ENCODE measurements around the gene FEV.

FEV gene

GRCh38 chr2:218995561-218995960 lies 10.6 kb upstream of the FEV start:
- in situ Hi-C loops (cut with MboI; ENCODE audit: low pct_unique_long_range_greater_than_20kb, low sequenced_read_pairs, unreplicated experiment), result no loop called here
- no peak for TF ChIP-seq CTCF (IDR thresholded peaks at IDR 0.05; ENCODE audit: extremely low read depth, insufficient read depth, missing control alignments)

GRCh38 chr2:218993345-218994315 lies 8.6 kb upstream of the FEV start, which contains the start of gene CRYBA2:
Gene CRYBA2 (minus strand): TSS chr2:218993422. CDS start chr2:218993176, 246 bp downstream.
- no peak for TF ChIP-seq CTCF (IDR thresholded peaks at IDR 0.05; ENCODE audit: extremely low read depth, insufficient read depth, missing control alignments)
- peak; percentile 40 for DNase-seq (ENCODE audit: low spot score)
- in situ Hi-C loops (cut with MboI; ENCODE audit: low pct_unique_long_range_greater_than_20kb, low sequenced_read_pairs, unreplicated experiment), result no loop called here

More at GRCh38 chr2:218995561-218995960, 10.6 kb upstream of the FEV start:
- DNase-seq (ENCODE audit: low spot score), result no peak

GRCh38 chr2:218992703-218993344 lies 7.8 kb upstream of the FEV start:
- no peak for TF ChIP-seq CTCF (IDR thresholded peaks at IDR 0.05; ENCODE audit: extremely low read depth, insufficient read depth, missing control alignments)
- in situ Hi-C loops (cut with MboI; ENCODE audit: low pct_unique_long_range_greater_than_20kb, low sequenced_read_pairs, unreplicated experiment), result no loop called here
- peak; percentile 35 for DNase-seq (ENCODE audit: low spot score)

- no peak for TF ChIP-seq CTCF (IDR thresholded peaks at IDR 0.05; ENCODE audit: extremely low read depth, insufficient read depth, missing control alignments)
- in situ Hi-C loops (cut with MboI; ENCODE audit: low pct_unique_long_range_greater_than_20kb, low sequenced_read_pairs, unreplicated experiment), result no loop called here
- peak; percentile 11 for DNase-seq (ENCODE audit: low spot score)
Observed at GRCh38 chr2:218992196-218992595, 7.2 kb upstream of the FEV start.

- DNase-seq (ENCODE audit: low spot score), result peak; percentile 30
- in situ Hi-C loops (cut with MboI; ENCODE audit: low pct_unique_long_range_greater_than_20kb, low sequenced_read_pairs, unreplicated experiment), result no loop called here
- no peak for TF ChIP-seq CTCF (IDR thresholded peaks at IDR 0.05; ENCODE audit: extremely low read depth, insufficient read depth, missing control alignments)
Observed at GRCh38 chr2:218991674-218992168, 6.7 kb upstream of the FEV start.

- in situ Hi-C loops (cut with MboI; ENCODE audit: low pct_unique_long_range_greater_than_20kb, low sequenced_read_pairs, unreplicated experiment), result no loop called here
Observed at GRCh38 chr2:218990612-218991011, 5.6 kb upstream of the FEV start.

More at GRCh38 chr2:218990612-218991011, 5.6 kb upstream of the FEV start:
- TF ChIP-seq CTCF (IDR thresholded peaks at IDR 0.05; ENCODE audit: extremely low read depth, insufficient read depth, missing control alignments), result no peak
- DNase-seq (ENCODE audit: low spot score), result peak; percentile 15
